GM12878 (cell line): ENCODE data around the gene NUDT3. TPM values are rescaled to one million over a fixed set of nuclear protein-coding genes. Genes with fewer than 3 reads are reported as not detected.

ENCODE experiments used
- ATAC-seq: fragments of 200-7000 bp; cut with Tn5 transposase; 3 replicates; pipeline ENCODE4 v1.9.1; 2020; ENCODE audit warnings: mild to moderate bottlenecking, moderate library complexity
- BruUV-seq: library from RNA; stranded (reverse); fragments of 400-500 nt; replicated peaks from 2 replicates; lab custom pipeline; 2021; lab: Mats Ljungman, UMichigan
- CTCF ChIA-PET: fragments of 300-600 bp; sonication (Branson Sonifier 250); formaldehyde crosslinking; extraction: SDS; loops from one replicate; lab custom pipeline; 2021; ENCODE audit warnings: inconsistent platforms; lab: Yijun Ruan, JAX
- POLR2A ChIA-PET: fragments of 350-600 bp; formaldehyde crosslinking; extraction: SDS; loops from one replicate; lab custom pipeline; 2021; ENCODE audit warnings: inconsistent platforms; lab: Charles Lee
- RAD21 ChIA-PET: fragments of 300-600 bp; sonication (Branson Sonifier 250); formaldehyde crosslinking; loops from one replicate; lab custom pipeline; 2023; ENCODE audit warnings: antibody characterized with exemption; ENCODE audit not compliant: unreplicated experiment; lab: Charles Lee
- SMC1A ChIA-PET: fragments of 300-600 bp; sonication (Branson Sonifier 250); formaldehyde crosslinking; loops from one replicate; lab custom pipeline; 2023; ENCODE audit not compliant: unreplicated experiment, uncharacterized antibody; lab: Charles Lee
- DNase-seq: peaks from one replicate; pipeline ENCODE4 v3.0.0-alpha.2; 2011; ENCODE audit warnings: low read depth, low spot score
- FAIRE-seq: peaks from 3 replicates; lab custom pipeline; 2011; peaks lifted over from hg19 to GRCh38; lab: Jason Lieb, UNC
- H2AFZ ChIP-seq: 2 replicates; pipeline ENCODE4 v1.6.0; 2011; ENCODE audit warnings: low read depth, low read length, control low read depth; ENCODE audit not compliant: control insufficient read depth
- H3K27ac ChIP-seq: 2 replicates; pipeline ENCODE4 v1.5.1; 2011; ENCODE audit warnings: control low read depth; ENCODE audit not compliant: control insufficient read depth, insufficient read depth
- H3K27me3 ChIP-seq, 2 experiments: replicated peaks in 1 of 2; 2 replicates each; pipeline versions ENCODE4 v1.6.0 to v1.6.1; 2011; ENCODE audit warnings: low read length in 1 of 2; ENCODE audit not compliant: control insufficient read depth in 2 of 2, insufficient read depth in 2 of 2
- H3K36me3 ChIP-seq, 2 experiments: 2 replicates each; pipeline ENCODE4 v1.5.1; 2011; ENCODE audit warnings: low read length in 1 of 2; ENCODE audit not compliant: control insufficient read depth in 2 of 2, insufficient read depth in 2 of 2
- H3K4me1 ChIP-seq: 2 replicates; pipeline ENCODE4 v1.6.1; 2011; ENCODE audit warnings: mild to moderate bottlenecking, low read length, moderate library complexity, mixed read lengths; ENCODE audit not compliant: control insufficient read depth, insufficient read depth
- H3K4me2 ChIP-seq: 2 replicates; pipeline ENCODE4 v1.6.0; 2011; ENCODE audit warnings: control low read depth; ENCODE audit not compliant: control insufficient read depth, insufficient read depth
- H3K4me3 ChIP-seq: fragments of 200-600 bp; sonication (generic); 2 replicates; pipeline ENCODE4 v1.5.1; 2016
- H3K79me2 ChIP-seq: 2 replicates; pipeline ENCODE4 v1.6.0; 2011; ENCODE audit warnings: low read length; ENCODE audit not compliant: control insufficient read depth, insufficient read depth
- H3K9ac ChIP-seq: 2 replicates; pipeline ENCODE4 v1.8.0; 2011; ENCODE audit warnings: low read length, control low read depth, mixed read lengths; ENCODE audit not compliant: control insufficient read depth, insufficient read depth
- H3K9me3 ChIP-seq: replicated peaks from 3 replicates; pipeline ENCODE4 v1.5.1; 2011; ENCODE audit warnings: mild to moderate bottlenecking, low read length; ENCODE audit not compliant: control insufficient read depth, insufficient read depth
- H4K20me1 ChIP-seq: 2 replicates; pipeline ENCODE4 v1.6.0; 2011; ENCODE audit not compliant: control insufficient read depth, insufficient read depth
- ASH2L ChIP-seq: fragments of 300-600, 200-600 bp; sonication (generic); IDR thresholded peaks from 2 replicates; pipeline ENCODE4 v1.6.1; 2017; ENCODE audit warnings: low read depth, mild to moderate bottlenecking, borderline replicate concordance
- GABPA ChIP-seq: IDR thresholded peaks from 2 replicates; pipeline ENCODE4 v1.6.1; 2014; ENCODE audit warnings: antibody characterized with exemption, low read depth, mild to moderate bottlenecking, inconsistent platforms
- IRF3 ChIP-seq: fragments of 450-650 bp; IDR thresholded peaks from 2 replicates; pipeline ENCODE4 v1.6.1; 2014; ENCODE audit warnings: mild to moderate bottlenecking
- PAX5 ChIP-seq: IDR thresholded peaks from 2 replicates; pipeline ENCODE4 v1.6.1; 2011; ENCODE audit warnings: low read depth, low read length, borderline replicate concordance
- PAX8 ChIP-seq: fragments of 450-650 bp; IDR thresholded peaks from 2 replicates; pipeline ENCODE4 v1.6.1; 2017; ENCODE audit warnings: mild to moderate bottlenecking, moderate library complexity
- POLR2A ChIP-seq: IDR thresholded peaks from 2 replicates; pipeline ENCODE4 v1.6.1; 2011; ENCODE audit warnings: low read depth, mild to moderate bottlenecking, low read length
- RCOR1 ChIP-seq: conservative IDR thresholded peaks from 2 replicates; pipeline ENCODE4 v1.6.1; 2012; ENCODE audit warnings: low read depth, low read length, improper control_type of control experiment
- WGBS: methylation state at CpG from one replicate; pipeline ENCODE4 v1.1.6; 2016; ENCODE audit warnings: low lambda C conversion rate; ENCODE audit not compliant: insufficient replicate concordance, insufficient coverage; ENCODE audit errors: missing lambda C conversion rate; 5-methylcytosine and 5-hydroxymethylcytosine counted together
- in situ Hi-C: fragments of 300-500 bp; cut with MboI; formaldehyde crosslinking; loops from 9 replicates; pipeline ENCODE4 v1.14.3; 2018; ENCODE audit warnings: mixed read lengths
- intact Hi-C: fragments of 100-400 bp; cut with micrococcal nuclease; formaldehyde crosslinking; loops from one replicate; pipeline ENCODE4 v1.14.2; 2022; ENCODE audit not compliant: unreplicated experiment
- polyA plus RNA-seq, 11 experiments: library from polyadenylated mRNA; depleted of rRNA in 4 of 11; unstranded in 6 of 11; stranded (reverse) in 5 of 11; fragments of >200 nt; fragmentation: Nextera tagmentation in 4 of 11; fragmentation: Illumina TruSeq in 1 of 11; extraction: Ambion mirVana in 4 of 11; extraction: Trizol in 1 of 11; gene quantifications; 1 replicate in 1 of 11; 2 replicates in 10 of 11; pipeline versions ENCODE4 v1.2.1 to v1.2.3, GENCODE V29; 2011 to 2016; ENCODE audit warnings: inconsistent platforms in 2 of 11, missing spikeins in 2 of 11, low read depth in 1 of 11
- total RNA-seq, 4 experiments: library from RNA; depleted of rRNA in 3 of 4; stranded (reverse); fragments of >200 nt in 3 of 4; fragmentation: Illumina TruSeq in 1 of 4; extraction: Trizol in 1 of 4; gene quantifications; 2 replicates each; pipeline versions ENCODE4 v1.2.1 to v1.2.3, GENCODE V29; 2013 to 2021

Gene NUDT3
- total and polyA plus RNA-seq, 10 of the 15 experiments (the other 5 are each of a cell fraction or from before 2014, with no cell fraction given) = 2.4 to 32.3 (median 25.5) TPM

- ChIA-PET RAD21 (interaction anchor here (0.6 to 1.3 kb wide), 4 partner anchors 9 to 178 kb away, joined by 3 to 5 read pairs (median 3); no protein-coding TSS in a partner anchor), POLR2A (interaction anchor here (0.7 to 0.9 kb wide), 2 partner anchors 9 to 611 kb away, joined by 3 to 6 read pairs; no protein-coding TSS in a partner anchor), CTCF (interaction anchor here (1.1 to 1.2 kb wide), 2 partner anchors 10 kb away, joined by 3 read pairs; no protein-coding TSS in a partner anchor), SMC1A (interaction anchor here (0.5 to 1.2 kb wide), 3 partner anchors 12 to 131 kb away, joined by 3 to 5 read pairs (median 3); no protein-coding TSS in a partner anchor)
- H2AFZ ChIP-seq = no peak overlapping the region
- H3K9me3 ChIP-seq = no peaks in the 10 kb centered on the region
- no peak for ATAC-seq
- H3K79me2 ChIP-seq = peaks cover 84% of the 10 kb centered on the region
- H3K4me3 ChIP-seq = no peak overlapping the region
- DNase-seq = no peak
- FAIRE-seq = no peak
- in situ Hi-C loops (no loop called here), intact Hi-C loops (no loop called here)
- H3K4me2 ChIP-seq = no peak overlapping the region
- WGBS = over 99% methylated on average over 5 of the region's 5 CpGs
- H3K27me3 ChIP-seq = no peaks in the 10 kb centered on the region
- peaks cover 3% of the 10 kb centered on the region; the same call in 1 of the 2 replicates for H4K20me1 ChIP-seq
- BruUV-seq = no TSS peak
- no peaks in the 10 kb centered on the region for H3K4me1 ChIP-seq
- peaks cover 0 to 2% of the 10 kb centered on the region in 2 experiments; a peak in 1 of 4 replicates for H3K36me3 ChIP-seq
- no peak overlapping the region for H3K27ac ChIP-seq
- H3K9ac ChIP-seq = no peak overlapping the region
- TF ChIP-seq PAX5 (no peak), PAX8 (no peak), IRF3 (no peak), RCOR1 (no peak), GABPA (no peak), POLR2A (no peak), ASH2L (no peak)
These were observed 11.4 kb downstream of the NUDT3 start for GRCh38 chr6:34381081-34381480.
